ENCODE results near the gene GATA2.

GATA2 gene

GRCh38 chr3:128487813-128488635, 5.0 kb downstream of the GATA2 start:
- DNase-seq (ENCODE audit: low spot score), result peak; percentile 78

- DNase-seq (ENCODE audit: low spot score), result no peak
Measured at GRCh38 chr3:128487538-128487812, 5.5 kb downstream of the GATA2 start.

GRCh38 chr3:128486681-128487537, 6.1 kb downstream of the GATA2 start:
- DNase-seq (ENCODE audit: low spot score), result no peak

- no peak for DNase-seq (ENCODE audit: low spot score)
Measured at GRCh38 chr3:128486205-128486628, 6.8 kb downstream of the GATA2 start.

GRCh38 chr3:128485282-128486204, 7.5 kb downstream of the GATA2 start:
- no peak for DNase-seq (ENCODE audit: low spot score)

GRCh38 chr3:128484404-128485281, 8.4 kb downstream of the GATA2 start:
- DNase-seq (ENCODE audit: low spot score), result no peak

- DNase-seq (ENCODE audit: low spot score), result no peak
Measured at GRCh38 chr3:128483657-128484403, 9.2 kb downstream of the GATA2 start.

GRCh38 chr3:128482666-128483656, 10.0 kb downstream of the GATA2 start:
- DNase-seq (ENCODE audit: low spot score), result no peak

- DNase-seq (ENCODE audit: low spot score), result no peak
Measured at GRCh38 chr3:128482175-128482574, 10.8 kb downstream of the GATA2 start.

- no peak for DNase-seq (ENCODE audit: low spot score)
Measured at GRCh38 chr3:128481438-128481942, 11.5 kb downstream of the GATA2 start.

GRCh38 chr3:128480717-128481437, 12.1 kb downstream of the GATA2 start:
- DNase-seq (ENCODE audit: low spot score), result no peak

GRCh38 chr3:128480278-128480677, 12.7 kb downstream of the GATA2 start:
- DNase-seq (ENCODE audit: low spot score), result no peak

GRCh38 chr3:128479558-128480086, 13.4 kb downstream of the GATA2 start:
- no peak for DNase-seq (ENCODE audit: low spot score)

- no peak for DNase-seq (ENCODE audit: low spot score)
Measured at GRCh38 chr3:128478576-128479506, 14.2 kb downstream of the GATA2 start.

GRCh38 chr3:128476659-128477058, 16.3 kb downstream of the GATA2 start:
- no peak for DNase-seq (ENCODE audit: low spot score)

- DNase-seq (ENCODE audit: low spot score), result no peak
Measured at GRCh38 chr3:128475355-128475754, 17.6 kb downstream of the GATA2 start.

GRCh38 chr3:128473737-128474136, 19.3 kb downstream of the GATA2 start:
- no peak for DNase-seq (ENCODE audit: low spot score)

All from cerebellar cortex (tissue), 1 donor.